GM12878 (cell line): ENCODE results near the gene KLF15. TPM values are rescaled to one million over a fixed set of nuclear protein-coding genes. Genes with fewer than 3 reads are reported as not detected.

Source experiments
- ATAC-seq: fragments of 200-7000 bp; cut with Tn5 transposase; 3 replicates; pipeline ENCODE4 v1.9.1; 2020; ENCODE audit warnings: mild to moderate bottlenecking, moderate library complexity
- BruUV-seq: library from RNA; stranded (reverse); fragments of 400-500 nt; replicated peaks from 2 replicates; lab custom pipeline; 2021; lab: Mats Ljungman, UMichigan
- CTCF ChIA-PET: fragments of 300-600 bp; sonication (Branson Sonifier 250); formaldehyde crosslinking; extraction: SDS; loops from one replicate; lab custom pipeline; 2021; ENCODE audit warnings: inconsistent platforms; lab: Yijun Ruan, JAX
- POLR2A ChIA-PET: fragments of 350-600 bp; formaldehyde crosslinking; extraction: SDS; loops from one replicate; lab custom pipeline; 2021; ENCODE audit warnings: inconsistent platforms; lab: Charles Lee
- RAD21 ChIA-PET: fragments of 300-600 bp; sonication (Branson Sonifier 250); formaldehyde crosslinking; loops from one replicate; lab custom pipeline; 2023; ENCODE audit warnings: antibody characterized with exemption; ENCODE audit not compliant: unreplicated experiment; lab: Charles Lee
- SMC1A ChIA-PET: fragments of 300-600 bp; sonication (Branson Sonifier 250); formaldehyde crosslinking; loops from one replicate; lab custom pipeline; 2023; ENCODE audit not compliant: unreplicated experiment, uncharacterized antibody; lab: Charles Lee
- DNase-seq: peaks from one replicate; pipeline ENCODE4 v3.0.0-alpha.2; 2011; ENCODE audit warnings: low read depth, low spot score
- FAIRE-seq: peaks from 3 replicates; lab custom pipeline; 2011; peaks lifted over from hg19 to GRCh38; lab: Jason Lieb, UNC
- H2AFZ ChIP-seq: 2 replicates; pipeline ENCODE4 v1.6.0; 2011; ENCODE audit warnings: low read depth, low read length, control low read depth; ENCODE audit not compliant: control insufficient read depth
- H3K27ac ChIP-seq: 2 replicates; pipeline ENCODE4 v1.5.1; 2011; ENCODE audit warnings: control low read depth; ENCODE audit not compliant: control insufficient read depth, insufficient read depth
- H3K27me3 ChIP-seq, 2 experiments: replicated peaks in 1 of 2; 2 replicates each; pipeline versions ENCODE4 v1.6.0 to v1.6.1; 2011; ENCODE audit warnings: low read length in 1 of 2; ENCODE audit not compliant: control insufficient read depth in 2 of 2, insufficient read depth in 2 of 2
- H3K36me3 ChIP-seq, 2 experiments: 2 replicates each; pipeline ENCODE4 v1.5.1; 2011; ENCODE audit warnings: low read length in 1 of 2; ENCODE audit not compliant: control insufficient read depth in 2 of 2, insufficient read depth in 2 of 2
- H3K4me1 ChIP-seq: 2 replicates; pipeline ENCODE4 v1.6.1; 2011; ENCODE audit warnings: mild to moderate bottlenecking, low read length, moderate library complexity, mixed read lengths; ENCODE audit not compliant: control insufficient read depth, insufficient read depth
- H3K4me2 ChIP-seq: 2 replicates; pipeline ENCODE4 v1.6.0; 2011; ENCODE audit warnings: control low read depth; ENCODE audit not compliant: control insufficient read depth, insufficient read depth
- H3K4me3 ChIP-seq: fragments of 200-600 bp; sonication (generic); 2 replicates; pipeline ENCODE4 v1.5.1; 2016
- H3K79me2 ChIP-seq: 2 replicates; pipeline ENCODE4 v1.6.0; 2011; ENCODE audit warnings: low read length; ENCODE audit not compliant: control insufficient read depth, insufficient read depth
- H3K9ac ChIP-seq: 2 replicates; pipeline ENCODE4 v1.8.0; 2011; ENCODE audit warnings: low read length, control low read depth, mixed read lengths; ENCODE audit not compliant: control insufficient read depth, insufficient read depth
- H3K9me3 ChIP-seq: replicated peaks from 3 replicates; pipeline ENCODE4 v1.5.1; 2011; ENCODE audit warnings: mild to moderate bottlenecking, low read length; ENCODE audit not compliant: control insufficient read depth, insufficient read depth
- H4K20me1 ChIP-seq: 2 replicates; pipeline ENCODE4 v1.6.0; 2011; ENCODE audit not compliant: control insufficient read depth, insufficient read depth
- BACH1 ChIP-seq: fragments of 450-650 bp; IDR thresholded peaks from 2 replicates; pipeline ENCODE4 v1.6.1; 2017; ENCODE audit warnings: mild to moderate bottlenecking, borderline replicate concordance
- BCL3 ChIP-seq: IDR thresholded peaks from 2 replicates; pipeline ENCODE4 v1.6.1; 2011; ENCODE audit warnings: borderline replicate concordance, low read depth, mild to moderate bottlenecking, moderate library complexity, low read length; ENCODE audit not compliant: insufficient read depth, poor library complexity, severe bottlenecking
- FOXK2 ChIP-seq: fragments of 450-650 bp; IDR thresholded peaks from 2 replicates; pipeline ENCODE4 v1.6.1; 2017; ENCODE audit warnings: mild to moderate bottlenecking, moderate library complexity
- HDAC2 ChIP-seq: fragments of 200-600 bp; sonication (generic); IDR thresholded peaks from 2 replicates; pipeline ENCODE4 v1.6.1; 2017
- TCF3 ChIP-seq: IDR thresholded peaks from 2 replicates; pipeline ENCODE4 v1.6.1; 2012; ENCODE audit warnings: low read depth, mild to moderate bottlenecking, low read length, borderline replicate concordance; ENCODE audit not compliant: insufficient read depth
- ZNF274 ChIP-seq: IDR thresholded peaks from one replicate; pipeline ENCODE4 v1.8.0; 2011; ENCODE audit not compliant: insufficient read length, insufficient read depth
- WGBS: methylation state at CpG from one replicate; pipeline ENCODE4 v1.1.6; 2016; ENCODE audit warnings: low lambda C conversion rate; ENCODE audit not compliant: insufficient replicate concordance, insufficient coverage; ENCODE audit errors: missing lambda C conversion rate; 5-methylcytosine and 5-hydroxymethylcytosine counted together
- in situ Hi-C: fragments of 300-500 bp; cut with MboI; formaldehyde crosslinking; loops from 9 replicates; pipeline ENCODE4 v1.14.3; 2018; ENCODE audit warnings: mixed read lengths
- intact Hi-C: fragments of 100-400 bp; cut with micrococcal nuclease; formaldehyde crosslinking; loops from one replicate; pipeline ENCODE4 v1.14.2; 2022; ENCODE audit not compliant: unreplicated experiment
- polyA plus RNA-seq, 11 experiments: library from polyadenylated mRNA; depleted of rRNA in 4 of 11; unstranded in 6 of 11; stranded (reverse) in 5 of 11; fragments of >200 nt; fragmentation: Nextera tagmentation in 4 of 11; fragmentation: Illumina TruSeq in 1 of 11; extraction: Ambion mirVana in 4 of 11; extraction: Trizol in 1 of 11; gene quantifications; 1 replicate in 1 of 11; 2 replicates in 10 of 11; pipeline versions ENCODE4 v1.2.1 to v1.2.3, GENCODE V29; 2011 to 2016; ENCODE audit warnings: inconsistent platforms in 2 of 11, missing spikeins in 2 of 11, low read depth in 1 of 11
- total RNA-seq, 4 experiments: library from RNA; depleted of rRNA in 3 of 4; stranded (reverse); fragments of >200 nt in 3 of 4; fragmentation: Illumina TruSeq in 1 of 4; extraction: Trizol in 1 of 4; gene quantifications; 2 replicates each; pipeline versions ENCODE4 v1.2.1 to v1.2.3, GENCODE V29; 2013 to 2021
- TF ChIP-seq, protein P1 (sequence below): fragments of 450-650 bp; IDR thresholded peaks from 2 replicates; pipeline ENCODE4 v1.6.1; 2014; ENCODE audit warnings: mild to moderate bottlenecking
- TF ChIP-seq, protein P2 (sequence below): fragments of 450-650 bp; IDR thresholded peaks from 2 replicates; pipeline ENCODE4 v1.6.1; 2017; ENCODE audit warnings: mild to moderate bottlenecking, moderate library complexity

The KLF15 gene
- total and polyA plus RNA-seq, 10 of the 15 experiments (the other 5 are each of a cell fraction or from before 2014, with no cell fraction given): 0.15 TPM; not detected in 9

GRCh38 chr3:126349611-126350501 is 7.4 kb downstream of the KLF15 start:
- POLR2A ChIA-PET: no interaction called here
- ATAC-seq: no peak

More at GRCh38 chr3:126349611-126350501, 7.4 kb downstream of the KLF15 start:
- no peak overlapping the region for H3K4me3 ChIP-seq
- RAD21 ChIA-PET: interaction anchor here (0.9 kb wide), 1 partner anchor 39 kb away, joined by 3 read pairs; no protein-coding TSS in a partner anchor
- no TSS peak for BruUV-seq
- intact Hi-C loops (no loop called here), in situ Hi-C loops (no loop called here)
- SMC1A ChIA-PET: interaction anchor here (0.8 kb wide), 1 partner anchor 46 kb away, joined by 3 read pairs; no protein-coding TSS in a partner anchor
- no peak for FAIRE-seq
- H3K36me3 ChIP-seq: no peaks in the 10 kb centered on the region
- no peaks in the 10 kb centered on the region for H3K79me2 ChIP-seq
- DNase-seq: no peak
- H3K4me1 ChIP-seq: no peaks in the 10 kb centered on the region
- no peak overlapping the region for H3K4me2 ChIP-seq
- H3K27me3 ChIP-seq: no peaks in the 10 kb centered on the region; a peak in 1 of 4 replicates
- H3K27ac ChIP-seq: no peak overlapping the region
- no peaks in the 10 kb centered on the region for H3K9me3 ChIP-seq
- no peak for TF ChIP-seq FOXK2
- TF ChIP-seq ZNF274: no peak
- TF ChIP-seq BACH1: no peak
- TF ChIP-seq BCL3: no peak
- TF ChIP-seq TCF3: no peak
- TF ChIP-seq, protein P1, sequence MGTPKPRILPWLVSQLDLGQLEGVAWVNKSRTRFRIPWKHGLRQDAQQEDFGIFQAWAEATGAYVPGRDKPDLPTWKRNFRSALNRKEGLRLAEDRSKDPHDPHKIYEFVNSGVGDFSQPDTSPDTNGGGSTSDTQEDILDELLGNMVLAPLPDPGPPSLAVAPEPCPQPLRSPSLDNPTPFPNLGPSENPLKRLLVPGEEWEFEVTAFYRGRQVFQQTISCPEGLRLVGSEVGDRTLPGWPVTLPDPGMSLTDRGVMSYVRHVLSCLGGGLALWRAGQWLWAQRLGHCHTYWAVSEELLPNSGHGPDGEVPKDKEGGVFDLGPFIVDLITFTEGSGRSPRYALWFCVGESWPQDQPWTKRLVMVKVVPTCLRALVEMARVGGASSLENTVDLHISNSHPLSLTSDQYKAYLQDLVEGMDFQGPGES: no peak
- no peak for TF ChIP-seq HDAC2
- TF ChIP-seq, protein P2, sequence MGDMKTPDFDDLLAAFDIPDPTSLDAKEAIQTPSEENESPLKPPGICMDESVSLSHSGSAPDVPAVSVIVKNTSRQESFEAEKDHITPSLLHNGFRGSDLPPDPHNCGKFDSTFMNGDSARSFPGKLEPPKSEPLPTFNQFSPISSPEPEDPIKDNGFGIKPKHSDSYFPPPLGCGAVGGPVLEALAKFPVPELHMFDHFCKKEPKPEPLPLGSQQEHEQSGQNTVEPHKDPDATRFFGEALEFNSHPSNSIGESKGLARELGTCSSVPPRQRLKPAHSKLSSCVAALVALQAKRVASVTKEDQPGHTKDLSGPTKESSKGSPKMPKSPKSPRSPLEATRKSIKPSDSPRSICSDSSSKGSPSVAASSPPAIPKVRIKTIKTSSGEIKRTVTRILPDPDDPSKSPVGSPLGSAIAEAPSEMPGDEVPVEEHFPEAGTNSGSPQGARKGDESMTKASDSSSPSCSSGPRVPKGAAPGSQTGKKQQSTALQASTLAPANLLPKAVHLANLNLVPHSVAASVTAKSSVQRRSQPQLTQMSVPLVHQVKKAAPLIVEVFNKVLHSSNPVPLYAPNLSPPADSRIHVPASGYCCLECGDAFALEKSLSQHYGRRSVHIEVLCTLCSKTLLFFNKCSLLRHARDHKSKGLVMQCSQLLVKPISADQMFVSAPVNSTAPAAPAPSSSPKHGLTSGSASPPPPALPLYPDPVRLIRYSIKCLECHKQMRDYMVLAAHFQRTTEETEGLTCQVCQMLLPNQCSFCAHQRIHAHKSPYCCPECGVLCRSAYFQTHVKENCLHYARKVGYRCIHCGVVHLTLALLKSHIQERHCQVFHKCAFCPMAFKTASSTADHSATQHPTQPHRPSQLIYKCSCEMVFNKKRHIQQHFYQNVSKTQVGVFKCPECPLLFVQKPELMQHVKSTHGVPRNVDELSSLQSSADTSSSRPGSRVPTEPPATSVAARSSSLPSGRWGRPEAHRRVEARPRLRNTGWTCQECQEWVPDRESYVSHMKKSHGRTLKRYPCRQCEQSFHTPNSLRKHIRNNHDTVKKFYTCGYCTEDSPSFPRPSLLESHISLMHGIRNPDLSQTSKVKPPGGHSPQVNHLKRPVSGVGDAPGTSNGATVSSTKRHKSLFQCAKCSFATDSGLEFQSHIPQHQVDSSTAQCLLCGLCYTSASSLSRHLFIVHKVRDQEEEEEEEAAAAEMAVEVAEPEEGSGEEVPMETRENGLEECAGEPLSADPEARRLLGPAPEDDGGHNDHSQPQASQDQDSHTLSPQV: no peak
- 30% methylated on average over 15 of the region's 15 CpGs for WGBS
- CTCF ChIA-PET: interaction anchor here (1.4 kb wide), 1 partner anchor 39 kb away, joined by 4 read pairs; no protein-coding TSS in a partner anchor
- no peak overlapping the region for H3K9ac ChIP-seq
- no peak overlapping the region for H2AFZ ChIP-seq
- H4K20me1 ChIP-seq: no peaks in the 10 kb centered on the region
